Activated CD8-positive, alpha-beta T cell treated with anti-CD3 and anti-CD28 coated beads for 36 hours (primary cell): ENCODE data around the gene BORCS6. TPM values are rescaled to one million over a fixed set of nuclear protein-coding genes. Genes with fewer than 3 reads are reported as not detected.

Experiments
- ATAC-seq: fragments of 200-7000 bp; cut with Tn5 transposase; one replicate; pipeline ENCODE4 v1.10.0; 2021; ENCODE audit warnings: mild to moderate bottlenecking, moderate library complexity
- CTCF ChIA-PET: fragments of 350-600 bp; sonication (Branson Sonifier 250); formaldehyde crosslinking; loops from one replicate; lab custom pipeline; 2021; ENCODE audit warnings: antibody characterized with exemption; lab: Charles Lee
- POLR2A ChIA-PET: fragments of 350-600 bp; sonication (Branson Sonifier 250); formaldehyde crosslinking; loops from one replicate; lab custom pipeline; 2021; ENCODE audit warnings: antibody characterized with exemption; lab: Charles Lee
- DNase-seq: peaks from one replicate; pipeline ENCODE4 v3.0.0-alpha.2; 2020
- H3K27ac Mint-ChIP-seq: one replicate; pipeline ENCODE4 v1.8.0; 2021; ENCODE audit warnings: mild to moderate bottlenecking, mixed read lengths
- H3K27me3 Mint-ChIP-seq: one replicate; pipeline ENCODE4 v1.8.0; 2021; ENCODE audit warnings: mixed read lengths
- H3K36me3 Mint-ChIP-seq: one replicate; pipeline ENCODE4 v1.8.0; 2021; ENCODE audit warnings: low read depth, mixed read lengths
- H3K4me1 Mint-ChIP-seq: one replicate; pipeline ENCODE4 v1.8.0; 2021; ENCODE audit warnings: low read depth, mixed read lengths
- H3K4me3 Mint-ChIP-seq: one replicate; pipeline ENCODE4 v1.8.0; 2021; ENCODE audit warnings: mild to moderate bottlenecking, moderate library complexity, mixed read lengths
- H3K9me3 Mint-ChIP-seq: one replicate; pipeline ENCODE4 v1.8.0; 2021; ENCODE audit warnings: mixed read lengths
- intact Hi-C: fragments of 100-400 bp; cut with micrococcal nuclease; formaldehyde crosslinking; loops from one replicate; pipeline ENCODE4 v1.10.0; 2022
- total RNA-seq, 2 experiments: library from RNA; stranded (reverse); gene quantifications; one replicate each; pipeline ENCODE4 v1.2.3, GENCODE V29; 2021
- TF ChIP-seq, protein P1 (sequence below): fragments of 200-600 bp; IDR thresholded peaks from one replicate; pipeline ENCODE4 v1.8.0; 2022; ENCODE audit warnings: antibody characterized with exemption, mild to moderate bottlenecking

Gene BORCS6
- total RNA-seq: 1 to 10 TPM; 5.5 to 6.2 TPM

GRCh38 chr17:8189711-8190477 is at the start of gene BORCS6:
Gene BORCS6, minus strand, starts transcription at chr17:8190180. Its CDS starts 40 bp downstream, at chr17:8190140.
- H3K4me1 Mint-ChIP-seq: peaks cover 10% of the 10 kb centered on the region
- CTCF ChIA-PET: interaction anchor here (0.8 to 6.6 kb wide), 9 partner anchors 10 to 111 kb away, joined by 3 to 50 read pairs (median 11); partner anchors contain the start of genes ALOXE3, CTC1 and PFAS
- H3K36me3 Mint-ChIP-seq: no peaks in the 10 kb centered on the region
- no peak within 1 kb of the TSS for H3K4me3 Mint-ChIP-seq
- DNase-seq (peak; percentile 98), ATAC-seq (peak; percentile 67)
- H3K27me3 Mint-ChIP-seq: no peaks in the 10 kb centered on the region
- H3K27ac Mint-ChIP-seq: peak within 1 kb of the TSS; percentile 90
- intact Hi-C loops: loop anchor here (1.0 kb wide), 1 partner anchor 9 kb away; no protein-coding TSS in a partner anchor
- POLR2A ChIA-PET: interaction anchor here (0.5 to 12.1 kb wide), 12 partner anchors 15 to 111 kb away, joined by 3 to 273 read pairs (median 6); partner anchors contain the start of genes AURKB, CTC1, TMEM107 and VAMP2
- TF ChIP-seq, protein P1, sequence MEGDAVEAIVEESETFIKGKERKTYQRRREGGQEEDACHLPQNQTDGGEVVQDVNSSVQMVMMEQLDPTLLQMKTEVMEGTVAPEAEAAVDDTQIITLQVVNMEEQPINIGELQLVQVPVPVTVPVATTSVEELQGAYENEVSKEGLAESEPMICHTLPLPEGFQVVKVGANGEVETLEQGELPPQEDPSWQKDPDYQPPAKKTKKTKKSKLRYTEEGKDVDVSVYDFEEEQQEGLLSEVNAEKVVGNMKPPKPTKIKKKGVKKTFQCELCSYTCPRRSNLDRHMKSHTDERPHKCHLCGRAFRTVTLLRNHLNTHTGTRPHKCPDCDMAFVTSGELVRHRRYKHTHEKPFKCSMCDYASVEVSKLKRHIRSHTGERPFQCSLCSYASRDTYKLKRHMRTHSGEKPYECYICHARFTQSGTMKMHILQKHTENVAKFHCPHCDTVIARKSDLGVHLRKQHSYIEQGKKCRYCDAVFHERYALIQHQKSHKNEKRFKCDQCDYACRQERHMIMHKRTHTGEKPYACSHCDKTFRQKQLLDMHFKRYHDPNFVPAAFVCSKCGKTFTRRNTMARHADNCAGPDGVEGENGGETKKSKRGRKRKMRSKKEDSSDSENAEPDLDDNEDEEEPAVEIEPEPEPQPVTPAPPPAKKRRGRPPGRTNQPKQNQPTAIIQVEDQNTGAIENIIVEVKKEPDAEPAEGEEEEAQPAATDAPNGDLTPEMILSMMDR: no peak
- H3K9me3 Mint-ChIP-seq: no peaks in the 10 kb centered on the region

- intact Hi-C loops: no loop called here
- Mint-ChIP-seq H3K27me3 (no peaks in the 10 kb centered on the region), H3K4me1 (peaks cover 15% of the 10 kb centered on the region), H3K9me3 (no peaks in the 10 kb centered on the region), H3K27ac (peak overlapping the region; percentile 26), H3K4me3 (no peak overlapping the region), H3K36me3 (peaks cover 45% of the 10 kb centered on the region)
- CTCF ChIA-PET: interaction anchor here (1.2 to 1.9 kb wide), 2 partner anchors 9 to 145 kb away, joined by 5 read pairs; no protein-coding TSS in a partner anchor
- POLR2A ChIA-PET: interaction anchor here (0.6 to 5.3 kb wide), 7 partner anchors 8 to 65 kb away, joined by 3 to 45 read pairs (median 11); partner anchors contain the start of genes CTC1 and PFAS
- TF ChIP-seq, protein P1: no peak
- DNase-seq: no peak
- no peak for ATAC-seq
These were observed 47.9 kb upstream of the BORCS6 start for GRCh38 chr17:8237886-8238285.

GRCh38 chr17:8237175-8237574 is 47.2 kb upstream of the BORCS6 start:
- ChIA-PET POLR2A (interaction anchor here (0.6 to 5.3 kb wide), 6 partner anchors 10 to 64 kb away, joined by 3 to 45 read pairs (median 11); partner anchors contain the start of genes CTC1 and PFAS), CTCF (interaction anchor here (1.2 to 1.9 kb wide), 2 partner anchors 10 to 144 kb away, joined by 5 read pairs; no protein-coding TSS in a partner anchor)
- H3K9me3 Mint-ChIP-seq: no peaks in the 10 kb centered on the region
- H3K36me3 Mint-ChIP-seq: peaks cover 44% of the 10 kb centered on the region
- no peak overlapping the region for H3K4me3 Mint-ChIP-seq
- no peak overlapping the region for H3K27ac Mint-ChIP-seq
- intact Hi-C loops: no loop called here
- TF ChIP-seq, protein P1: no peak
- H3K4me1 Mint-ChIP-seq: peaks cover 11% of the 10 kb centered on the region
- H3K27me3 Mint-ChIP-seq: no peaks in the 10 kb centered on the region
- DNase-seq: no peak
- no peak for ATAC-seq

DNA sequence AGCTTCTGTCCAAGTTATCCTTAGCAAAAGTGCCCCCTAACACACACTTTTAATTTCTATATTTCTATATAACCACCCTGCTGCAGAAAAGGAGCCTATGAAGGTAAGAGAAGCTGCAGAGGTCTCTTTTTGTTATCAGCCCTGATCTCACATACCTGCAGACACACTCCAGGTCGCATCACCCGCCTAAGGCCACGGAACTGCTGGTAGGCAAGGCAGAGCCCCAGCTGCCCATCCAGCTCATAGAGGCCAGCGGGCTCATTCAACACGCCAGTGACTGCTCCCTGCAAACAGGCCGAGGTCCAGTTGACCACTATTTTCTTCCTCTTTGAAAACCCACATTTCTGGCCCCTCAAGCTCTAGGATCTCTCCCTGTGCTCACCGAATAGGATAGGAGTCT is 45.7 kb upstream of the BORCS6 start:
- TF ChIP-seq, protein P1: no peak
- ChIA-PET CTCF (interaction anchor here (0.8 to 1.2 kb wide), 2 partner anchors 9 to 65 kb away, joined by 3 read pairs; no protein-coding TSS in a partner anchor), POLR2A (interaction anchor here (0.9 to 5.3 kb wide), 5 partner anchors 8 to 26 kb away, joined by 4 to 45 read pairs (median 5); partner anchors contain the start of genes AURKB, CTC1 and PFAS)
- no peak overlapping the region for H3K4me3 Mint-ChIP-seq
- H3K27me3 Mint-ChIP-seq: no peaks in the 10 kb centered on the region
- H3K4me1 Mint-ChIP-seq: peaks cover 11% of the 10 kb centered on the region
- peaks cover 53% of the 10 kb centered on the region for H3K36me3 Mint-ChIP-seq
- ATAC-seq (no peak), DNase-seq (no peak)
- H3K27ac Mint-ChIP-seq: no peak overlapping the region
- no peaks in the 10 kb centered on the region for H3K9me3 Mint-ChIP-seq
- intact Hi-C loops: no loop called here
